Caco-2 (cell line): Measurements from ENCODE around the gene FCGBP. TPM values are rescaled to one million over a fixed set of nuclear protein-coding genes. Genes with fewer than 3 reads are reported as not detected.
"Not testable (repeated sequence)": the region's sequence is repeated elsewhere in the genome, so short reads cannot be mapped to it uniquely, and the experiment has no call there.

Experiments used
- BruUV-seq: library from RNA; stranded (reverse); fragments of 400-500 nt; replicated peaks from 2 replicates; lab custom pipeline; 2021; lab: Mats Ljungman, UMichigan
- CTCF ChIA-PET: fragments of 300-600 bp; sonication (Branson Sonifier 250); formaldehyde crosslinking; loops from one replicate; lab custom pipeline; 2022; ENCODE audit warnings: antibody characterized with exemption; lab: Charles Lee
- POLR2A ChIA-PET: fragments of 300-600 bp; sonication (Branson Sonifier 250); formaldehyde crosslinking; loops from one replicate; lab custom pipeline; 2022; ENCODE audit warnings: antibody characterized with exemption; lab: Charles Lee
- DNase-seq, 2 experiments: peaks; one replicate each; pipeline versions ENCODE4 v3.0.0 to v3.0.0-alpha.2; 2020 to 2022
- H3K27me3 ChIP-seq: replicated peaks from 2 replicates; pipeline ENCODE4 v1.6.0; 2011; ENCODE audit warnings: low read length; ENCODE audit not compliant: control insufficient read depth, insufficient read depth
- H3K36me3 ChIP-seq: 2 replicates; pipeline ENCODE4 v1.5.1; 2011; ENCODE audit warnings: low read length; ENCODE audit not compliant: control insufficient read depth, insufficient read depth
- H3K4me1 ChIP-seq: fragments of 250-450 bp; sonication (Bioruptor Pico); 2 replicates; pipeline ENCODE4 v1.5.1; 2020; ENCODE audit warnings: mild to moderate bottlenecking
- H3K4me3 ChIP-seq: 2 replicates; pipeline ENCODE4 v1.5.1; 2011; ENCODE audit warnings: low read depth, mild to moderate bottlenecking, control low read depth, low read length
- H3K9me3 ChIP-seq: fragments of 250-450 bp; sonication (Bioruptor Pico); 2 replicates; pipeline ENCODE4 v1.5.1; 2020; ENCODE audit warnings: mild to moderate bottlenecking, moderate library complexity
- H3K27ac Mint-ChIP-seq: one replicate; pipeline ENCODE4 v1.8.0; 2022; ENCODE audit warnings: mixed read lengths; ENCODE audit not compliant: unreplicated experiment
- H3K27me3 Mint-ChIP-seq: one replicate; pipeline ENCODE4 v1.8.0; 2022; ENCODE audit warnings: mixed read lengths; ENCODE audit not compliant: insufficient read depth, unreplicated experiment
- H3K36me3 Mint-ChIP-seq: one replicate; pipeline ENCODE4 v1.8.0; 2022; ENCODE audit warnings: mild to moderate bottlenecking, mixed read lengths; ENCODE audit not compliant: insufficient read depth, unreplicated experiment
- H3K4me1 Mint-ChIP-seq: one replicate; pipeline ENCODE4 v1.8.0; 2022; ENCODE audit warnings: low read depth, mixed read lengths; ENCODE audit not compliant: unreplicated experiment
- H3K4me3 Mint-ChIP-seq: one replicate; pipeline ENCODE4 v1.8.0; 2022; ENCODE audit warnings: mild to moderate bottlenecking, moderate library complexity, mixed read lengths; ENCODE audit not compliant: unreplicated experiment
- H3K9me3 Mint-ChIP-seq: one replicate; pipeline ENCODE4 v1.8.0; 2022; ENCODE audit warnings: mixed read lengths; ENCODE audit not compliant: unreplicated experiment
- CTCF ChIP-seq, 2 experiments: fragments of 200-600 bp in 1 of 2; IDR thresholded peaks; 1 replicate in 1 of 2; 2 replicates in 1 of 2; pipeline versions ENCODE4 v1.5.1 to v1.8.0; 2011 to 2022; ENCODE audit warnings: antibody characterized with exemption in 1 of 2, control low read depth in 1 of 2, inconsistent platforms in 1 of 2, low read depth in 1 of 2, low read length in 1 of 2, mild to moderate bottlenecking in 1 of 2, moderate library complexity in 1 of 2; ENCODE audit not compliant: insufficient read depth in 1 of 2, severe bottlenecking in 1 of 2, unreplicated experiment in 1 of 2
- intact Hi-C: fragments of 100-400 bp; cut with micrococcal nuclease; formaldehyde crosslinking; loops from one replicate; pipeline ENCODE4 v1.10.0; 2022; ENCODE audit not compliant: unreplicated experiment
- total RNA-seq: library from RNA; stranded (reverse); gene quantifications from 2 replicates; pipeline ENCODE4 v1.2.3, GENCODE V29; 2022

The FCGBP gene
- total RNA-seq, 1 experiment from 2014 or later = 0.16 TPM

- peak in 1 of 2 experiments; percentile 26 for DNase-seq
- H3K4me3 Mint-ChIP-seq, H3K4me1 Mint-ChIP-seq, H3K27me3 ChIP-seq, H3K4me3 ChIP-seq, H3K36me3 ChIP-seq, BruUV-seq, H3K4me1 ChIP-seq, intact Hi-C loops, H3K27me3 Mint-ChIP-seq, H3K27ac Mint-ChIP-seq, POLR2A ChIA-PET, H3K9me3 ChIP-seq, H3K9me3 Mint-ChIP-seq, H3K36me3 Mint-ChIP-seq, CTCF ChIA-PET: not testable (repeated sequence)
These were observed 40.8 kb downstream of the FCGBP start for GRCh38 chr19:39893366-39894235.

GRCh38 chr19:39892506-39892902 is 41.9 kb downstream of the FCGBP start:
- H3K9me3 ChIP-seq, BruUV-seq, H3K4me1 Mint-ChIP-seq, POLR2A ChIA-PET, H3K4me1 ChIP-seq, H3K36me3 Mint-ChIP-seq, H3K9me3 Mint-ChIP-seq, intact Hi-C loops, H3K4me3 Mint-ChIP-seq, H3K27ac Mint-ChIP-seq, H3K4me3 ChIP-seq, H3K36me3 ChIP-seq, H3K27me3 Mint-ChIP-seq, DNase-seq, H3K27me3 ChIP-seq: not testable (repeated sequence)
- CTCF ChIA-PET = interaction anchor here (0.5 kb wide), 1 partner anchor 47 kb away, joined by 3 read pairs; no protein-coding TSS in a partner anchor

- H3K4me3 Mint-ChIP-seq, intact Hi-C loops, H3K4me1 Mint-ChIP-seq, H3K36me3 Mint-ChIP-seq, BruUV-seq, H3K4me1 ChIP-seq, H3K36me3 ChIP-seq, H3K9me3 ChIP-seq, H3K9me3 Mint-ChIP-seq, H3K27me3 Mint-ChIP-seq, POLR2A ChIA-PET, H3K4me3 ChIP-seq, H3K27ac Mint-ChIP-seq, H3K27me3 ChIP-seq: not testable (repeated sequence)
- DNase-seq = peak in 1 of 2 experiments; percentile 34
- CTCF ChIA-PET = interaction anchor here (0.5 kb wide), 1 partner anchor 46 kb away, joined by 3 read pairs; no protein-coding TSS in a partner anchor
These were observed 42.6 kb downstream of the FCGBP start for GRCh38 chr19:39891660-39892505.

GRCh38 chr19:39890755-39891551 is 43.5 kb downstream of the FCGBP start:
- no TSS peak for BruUV-seq
- no peak overlapping the region for H3K4me3 Mint-ChIP-seq
- no peak for TF ChIP-seq CTCF (IDR thresholded peaks at IDR 0.05; ENCODE audit: insufficient read depth in 1 of 2, low read depth in 1 of 2, low read length in 1 of 2, severe bottlenecking in 1 of 2, unreplicated experiment in 1 of 2)
- intact Hi-C loops = no loop called here
- ChIA-PET POLR2A (no interaction called here), CTCF (interaction anchor here (0.6 kb wide), 1 partner anchor 80 kb away, joined by 3 read pairs; the partner anchor contains the start of gene PSMC4)
- DNase-seq = peak in 1 of 2 experiments; percentile 26
- no peaks in the 10 kb centered on the region; the same call in 1 of the 2 replicates for H3K9me3 ChIP-seq
- no peak overlapping the region for H3K4me3 ChIP-seq
- no peaks in the 10 kb centered on the region for H3K4me1 Mint-ChIP-seq
- H3K36me3 Mint-ChIP-seq = no peaks in the 10 kb centered on the region
- no peaks in the 10 kb centered on the region for H3K4me1 ChIP-seq
- H3K27me3 ChIP-seq = no peaks in the 10 kb centered on the region
- H3K27me3 Mint-ChIP-seq = peaks cover 8% of the 10 kb centered on the region
- H3K9me3 Mint-ChIP-seq = no peaks in the 10 kb centered on the region
- H3K27ac Mint-ChIP-seq = no peak overlapping the region
- H3K36me3 ChIP-seq = no peaks in the 10 kb centered on the region

GRCh38 chr19:39889872-39890754 is 44.3 kb downstream of the FCGBP start:
- H3K4me3 ChIP-seq, H3K36me3 Mint-ChIP-seq, intact Hi-C loops, H3K4me1 ChIP-seq, H3K27ac Mint-ChIP-seq, H3K9me3 ChIP-seq, H3K4me1 Mint-ChIP-seq, H3K9me3 Mint-ChIP-seq, H3K27me3 ChIP-seq, H3K4me3 Mint-ChIP-seq, H3K36me3 ChIP-seq, BruUV-seq, H3K27me3 Mint-ChIP-seq, POLR2A ChIA-PET: not testable (repeated sequence)
- CTCF ChIA-PET = interaction anchor here (0.6 kb wide), 1 partner anchor 81 kb away, joined by 3 read pairs; the partner anchor contains the start of gene PSMC4
- peak in 1 of 2 experiments; percentile 30 for DNase-seq
